Colonic mucosa (tissue), 4 donors: ENCODE data around the gene IL4I1. TPM values are rescaled to one million over a fixed set of nuclear protein-coding genes. Genes with fewer than 3 reads are reported as not detected.

Experiments used
- DNase-seq: peaks from one replicate; pipeline ENCODE4 v3.0.0-alpha.2; 2020
- H3K27ac ChIP-seq: fragments of 200-600 bp; one replicate; pipeline ENCODE4 v1.8.0; 2021
- H3K27me3 ChIP-seq: fragments of 200-600 bp; one replicate; pipeline ENCODE4 v1.8.0; 2021
- H3K36me3 ChIP-seq: fragments of 200-600 bp; one replicate; pipeline ENCODE4 v1.8.0; 2021
- H3K4me1 ChIP-seq: fragments of 200-600 bp; one replicate; pipeline ENCODE4 v1.8.0; 2021; ENCODE audit warnings: mild to moderate bottlenecking
- H3K4me3 ChIP-seq: fragments of 200-600 bp; one replicate; pipeline ENCODE4 v1.8.0; 2021
- H3K9ac ChIP-seq, 2 donors: one replicate each; pipeline ENCODE4 v1.7.0; 2013; ENCODE audit warnings: control low read depth in 2 of 2, low read depth in 2 of 2, low read length in 2 of 2
- H3K9me3 ChIP-seq: fragments of 200-600 bp; one replicate; pipeline ENCODE4 v1.8.0; 2021
- intact Hi-C: fragments of 100-400 bp; cut with DNase I; formaldehyde crosslinking; loops from one replicate; pipeline ENCODE4 v1.14.1; 2022
- total RNA-seq, 2 donors: library from RNA; stranded (reverse); fragmentation: NEBNext Ultra II Directional in 1 of 2; extraction: Animal tissue kit (Norgen Biotek cat#: 25700) in 1 of 2; gene quantifications; one replicate each; pipeline ENCODE4 v1.2.1, GENCODE V29; 2021
- TF ChIP-seq, protein P1 (sequence below): fragments of 200-600 bp; IDR thresholded peaks from one replicate; pipeline ENCODE4 v1.8.0; 2022; ENCODE audit warnings: antibody characterized with exemption, mild to moderate bottlenecking
- donor health status: healthy.
- donor health status: DM: no; HTN: no; CAD: no.
- donor health status: DM: no; HTN: no; CAD: no.

The IL4I1 gene
- total RNA-seq, 2 donors from 2014 or later = 1.0 to 2.4 TPM

DNA sequence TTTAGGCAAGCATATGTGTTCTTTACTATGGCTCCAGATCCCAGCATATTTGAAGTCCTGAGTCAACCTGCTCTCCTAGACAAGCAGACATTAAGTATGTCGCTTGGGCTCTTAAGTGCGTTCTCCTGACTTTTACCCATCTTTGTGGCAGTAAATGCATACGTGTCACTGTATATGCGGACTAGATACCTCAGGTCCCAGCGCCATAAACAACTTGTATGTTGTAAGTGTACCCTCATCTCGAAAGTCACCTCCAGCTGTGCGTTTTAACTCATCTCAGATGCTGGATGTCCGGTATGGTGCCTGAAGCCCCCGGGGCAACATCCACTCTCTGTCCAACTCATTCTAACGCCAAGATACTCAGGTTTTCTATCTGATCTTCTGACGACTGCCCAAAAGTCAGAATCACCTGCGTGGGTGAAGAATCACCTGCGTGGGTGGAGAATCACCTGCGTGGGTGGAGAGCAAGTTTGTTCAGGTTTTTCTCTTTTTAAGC lies 44.0 kb downstream of the IL4I1 start:
- no peak for DNase-seq
- Histone ChIP-seq H3K4me1 (peaks cover 7% of the 10 kb centered on the region), H3K27me3 (no peaks in the 10 kb centered on the region), H3K27ac (no peak overlapping the region), H3K9me3 (no peaks in the 10 kb centered on the region), H3K9ac (peak overlapping the region; percentile 60 to 68), H3K36me3 (peaks cover 11% of the 10 kb centered on the region), H3K4me3 (no peak overlapping the region)
- intact Hi-C loops = no loop called here
- TF ChIP-seq, protein P1, sequence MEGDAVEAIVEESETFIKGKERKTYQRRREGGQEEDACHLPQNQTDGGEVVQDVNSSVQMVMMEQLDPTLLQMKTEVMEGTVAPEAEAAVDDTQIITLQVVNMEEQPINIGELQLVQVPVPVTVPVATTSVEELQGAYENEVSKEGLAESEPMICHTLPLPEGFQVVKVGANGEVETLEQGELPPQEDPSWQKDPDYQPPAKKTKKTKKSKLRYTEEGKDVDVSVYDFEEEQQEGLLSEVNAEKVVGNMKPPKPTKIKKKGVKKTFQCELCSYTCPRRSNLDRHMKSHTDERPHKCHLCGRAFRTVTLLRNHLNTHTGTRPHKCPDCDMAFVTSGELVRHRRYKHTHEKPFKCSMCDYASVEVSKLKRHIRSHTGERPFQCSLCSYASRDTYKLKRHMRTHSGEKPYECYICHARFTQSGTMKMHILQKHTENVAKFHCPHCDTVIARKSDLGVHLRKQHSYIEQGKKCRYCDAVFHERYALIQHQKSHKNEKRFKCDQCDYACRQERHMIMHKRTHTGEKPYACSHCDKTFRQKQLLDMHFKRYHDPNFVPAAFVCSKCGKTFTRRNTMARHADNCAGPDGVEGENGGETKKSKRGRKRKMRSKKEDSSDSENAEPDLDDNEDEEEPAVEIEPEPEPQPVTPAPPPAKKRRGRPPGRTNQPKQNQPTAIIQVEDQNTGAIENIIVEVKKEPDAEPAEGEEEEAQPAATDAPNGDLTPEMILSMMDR = no peak

GRCh38 chr19:49851456-49852259 lies 45.0 kb downstream of the IL4I1 start:
- no peaks in the 10 kb centered on the region for H3K9me3 ChIP-seq
- peaks cover 7% of the 10 kb centered on the region for H3K4me1 ChIP-seq
- DNase-seq = peak; percentile 52
- peaks cover 3% of the 10 kb centered on the region for H3K36me3 ChIP-seq
- TF ChIP-seq, protein P1 = no peak
- peak overlapping the region; percentile 68 to 100 for H3K9ac ChIP-seq
- no peaks in the 10 kb centered on the region for H3K27me3 ChIP-seq
- intact Hi-C loops = no loop called here
- H3K27ac ChIP-seq = peak overlapping the region; percentile 92
- peak overlapping the region; percentile 71 for H3K4me3 ChIP-seq

DNA sequence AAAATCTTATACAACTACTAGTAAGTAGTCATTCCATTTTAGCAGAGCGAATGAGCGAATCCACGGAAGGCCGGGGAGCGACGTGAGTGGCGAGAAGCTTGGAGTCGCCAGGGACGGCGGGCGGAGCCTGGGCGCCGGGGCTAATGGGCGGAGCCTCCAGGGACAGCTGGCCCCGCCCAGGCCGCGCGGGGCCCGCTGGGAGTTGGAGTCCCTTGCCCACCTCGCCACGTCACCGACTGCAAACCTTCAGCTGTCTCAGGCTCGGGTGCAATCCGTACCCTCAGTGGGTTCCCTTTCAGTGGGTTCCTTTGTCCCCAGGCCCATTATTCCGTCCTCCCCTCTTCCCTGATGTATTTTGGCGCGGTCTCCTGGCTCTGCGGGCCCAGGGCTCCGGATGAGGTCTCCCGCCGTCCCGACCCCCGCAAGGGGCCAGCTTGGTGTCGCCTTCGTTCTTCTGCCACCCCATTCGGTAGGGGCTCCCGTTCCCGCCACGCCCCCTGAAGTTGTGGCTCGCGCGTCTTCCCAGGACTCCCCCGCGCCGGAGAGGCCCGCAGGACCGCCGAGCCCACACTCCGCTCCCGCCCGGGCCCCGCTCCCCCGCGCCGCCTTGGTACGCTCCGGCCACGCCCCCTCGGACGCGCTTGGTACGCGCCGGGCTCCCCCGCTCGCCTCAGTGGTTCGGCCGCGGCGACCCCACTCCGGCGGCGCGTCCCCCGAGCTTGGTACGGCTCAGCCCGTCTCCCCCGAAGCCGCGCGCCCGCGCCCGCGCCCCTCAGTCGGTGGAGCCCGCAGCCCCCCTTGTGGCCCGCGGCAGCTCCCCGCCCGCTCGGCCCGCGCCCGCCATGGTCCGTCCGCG lies 46.0 kb downstream of the IL4I1 start, which contains the start of gene PTOV1:
Gene PTOV1, plus strand, starts transcription at position 673 of the 856 bp plus-strand sequence.
- Histone ChIP-seq H3K36me3 (no peaks in the 10 kb centered on the region), H3K4me1 (peaks cover 7% of the 10 kb centered on the region), H3K9me3 (no peaks in the 10 kb centered on the region), H3K27me3 (no peaks in the 10 kb centered on the region), H3K9ac (peak within 1 kb of the TSS; percentile 92 to 100), H3K4me3 (peak within 1 kb of the TSS; percentile 71), H3K27ac (peak within 1 kb of the TSS; percentile 92)
- TF ChIP-seq, protein P1 = no peak
- intact Hi-C loops = no loop called here
- DNase-seq = peak; percentile 92

- H3K4me3 ChIP-seq = peak overlapping the region; percentile 71
- intact Hi-C loops = no loop called here
- H3K9ac ChIP-seq = peak overlapping the region in 1 of 2 donors; percentile 92
Measured at GRCh38 chr19:49850221-49850486, 46.5 kb downstream of the IL4I1 start.

More at GRCh38 chr19:49850221-49850486, 46.5 kb downstream of the IL4I1 start:
- H3K9me3 ChIP-seq = no peaks in the 10 kb centered on the region
- peak overlapping the region; percentile 92 for H3K27ac ChIP-seq
- TF ChIP-seq, protein P1 = no peak
- H3K27me3 ChIP-seq = no peaks in the 10 kb centered on the region
- H3K4me1 ChIP-seq = peaks cover 7% of the 10 kb centered on the region
- H3K36me3 ChIP-seq = no peaks in the 10 kb centered on the region
- DNase-seq = peak; percentile 33
